HCT116 (cell line): ENCODE measurements around the gene PURA. TPM values are rescaled to one million over a fixed set of nuclear protein-coding genes. Genes with fewer than 3 reads are reported as not detected.

Experiments
- ATAC-seq: fragments of 200-7000 bp; cut with Tn5 transposase; 2 replicates; pipeline ENCODE4 v1.9.1; 2020; ENCODE audit warnings: mild to moderate bottlenecking, moderate library complexity
- BruUV-seq: library from RNA; stranded (reverse); fragments of 400-500 nt; replicated peaks from 2 replicates; lab custom pipeline; 2021; lab: Mats Ljungman, UMichigan
- CTCF ChIA-PET: fragments of 300-600 bp; sonication (Branson Sonifier 250); formaldehyde crosslinking; loops from one replicate; lab custom pipeline; 2021; ENCODE audit warnings: antibody characterized with exemption; lab: Charles Lee
- POLR2A ChIA-PET: fragments of 300-600, 350-600 bp; sonication (Branson Sonifier 250); formaldehyde crosslinking; loops from one replicate; lab custom pipeline; 2021; ENCODE audit warnings: antibody characterized with exemption; lab: Charles Lee
- RAD21 ChIA-PET, 2 experiments: fragments of 300-600 bp; sonication (Branson Sonifier 250); formaldehyde crosslinking; loops; one replicate each; lab custom pipeline; 2023; ENCODE audit warnings: low total read pairs in 2 of 2; ENCODE audit not compliant: uncharacterized antibody in 2 of 2, unreplicated experiment in 2 of 2, low non-redundant PET in 1 of 2; lab: Charles Lee
- DNase-seq: peaks from one replicate; pipeline ENCODE4 v3.0.0-alpha.2; 2010; ENCODE audit warnings: low read depth, low spot score
- H2AFZ ChIP-seq: fragments of 200-600 bp; shearing (Covaris generic), sonication (generic); 2 replicates; pipeline ENCODE4 v1.6.1; 2017; ENCODE audit warnings: low read depth, mixed run types, mixed read lengths, antibody characterized with exemption, low read length; ENCODE audit not compliant: poor library complexity, severe bottlenecking
- H3K27ac ChIP-seq: 2 replicates; pipeline ENCODE4 v1.5.1; 2012; ENCODE audit warnings: low read depth, low read length
- H3K27me3 ChIP-seq: fragments of 200-600 bp; sonication (generic); 2 replicates; pipeline ENCODE4 v1.6.1; 2016; ENCODE audit warnings: mixed run types, low read length, mixed read lengths; ENCODE audit not compliant: insufficient read depth
- H3K36me3 ChIP-seq, 2 experiments: fragments of 200-500 bp in 1 of 2; fragments of 200-600 bp in 1 of 2; sonication (Bioruptor generic) in 1 of 2; sonication (generic) in 1 of 2; 2 replicates each; pipeline versions ENCODE4 v1.5.1 to v1.6.1; 2014 to 2016; ENCODE audit warnings: low read length in 2 of 2, inconsistent platforms in 1 of 2, mixed read lengths in 1 of 2, mixed run types in 1 of 2; ENCODE audit not compliant: insufficient read depth in 2 of 2, control insufficient read depth in 1 of 2
- H3K4me1 ChIP-seq, 2 experiments: fragments of 200-600 bp in 1 of 2; sonication (generic) in 1 of 2; 2 replicates each; pipeline versions ENCODE4 v1.5.1 to v1.6.1; 2012 to 2017; ENCODE audit warnings: low read length in 2 of 2, inconsistent platforms in 1 of 2, mild to moderate bottlenecking in 1 of 2, mixed read lengths in 1 of 2, mixed run types in 1 of 2, moderate library complexity in 1 of 2; ENCODE audit not compliant: insufficient read depth in 2 of 2, control insufficient read depth in 1 of 2
- H3K4me2 ChIP-seq: fragments of 200-600 bp; sonication (generic); 2 replicates; pipeline ENCODE4 v1.6.1; 2017; ENCODE audit warnings: mixed run types, low read length, mixed read lengths
- H3K4me3 ChIP-seq, 2 experiments: fragments of 200-600 bp in 1 of 2; sonication (generic) in 1 of 2; replicated peaks in 1 of 2; 2 replicates each; pipeline ENCODE4 v1.5.1; 2011 to 2016; ENCODE audit warnings: low read length in 2 of 2, control low read depth in 1 of 2, low read depth in 1 of 2, mild to moderate bottlenecking in 1 of 2, mixed read lengths in 1 of 2, mixed run types in 1 of 2
- H3K79me2 ChIP-seq: fragments of 200-600 bp; sonication (generic); 2 replicates; pipeline ENCODE4 v1.6.1; 2017; ENCODE audit warnings: mild to moderate bottlenecking, mixed run types, low read length, moderate library complexity, mixed read lengths; ENCODE audit not compliant: insufficient read depth
- H3K9ac ChIP-seq: fragments of 200-600 bp; sonication (generic); 2 replicates; pipeline ENCODE4 v1.6.1; 2016; ENCODE audit warnings: low read length, mixed read lengths
- H3K9me2 ChIP-seq: fragments of 200-600 bp; sonication (generic), shearing (Covaris generic); 2 replicates; pipeline ENCODE4 v1.6.1; 2017; ENCODE audit warnings: mixed run types, mild to moderate bottlenecking, moderate library complexity; ENCODE audit not compliant: insufficient read depth
- H3K9me3 ChIP-seq, 2 experiments: fragments of 200-500 bp in 1 of 2; fragments of 200-600 bp in 1 of 2; sonication (Bioruptor generic) in 1 of 2; sonication (generic) in 1 of 2; 2 replicates each; pipeline ENCODE4 v1.6.1; 2014 to 2017; ENCODE audit warnings: low read length in 2 of 2, mixed read lengths in 2 of 2, inconsistent platforms in 1 of 2, low read depth in 1 of 2, mild to moderate bottlenecking in 1 of 2, mixed run types in 1 of 2, moderate library complexity in 1 of 2; ENCODE audit not compliant: control insufficient read depth in 1 of 2, insufficient read depth in 1 of 2
- H4K20me1 ChIP-seq: fragments of 200-600 bp; sonication (generic), shearing (Covaris generic); 2 replicates; pipeline ENCODE4 v1.6.1; 2017; ENCODE audit warnings: mixed run types, mild to moderate bottlenecking, moderate library complexity; ENCODE audit not compliant: insufficient read depth
- EGR1 ChIP-seq: IDR thresholded peaks from 2 replicates; pipeline ENCODE4 v1.6.1; 2012; ENCODE audit warnings: low read depth
- ELF1 ChIP-seq: IDR thresholded peaks from 2 replicates; pipeline ENCODE4 v1.6.1; 2012; ENCODE audit warnings: low read depth, borderline replicate concordance
- EZH2 ChIP-seq: fragments of 200-600 bp; sonication (generic); IDR thresholded peaks from 2 replicates; pipeline ENCODE4 v1.6.1; 2017; ENCODE audit warnings: antibody characterized with exemption, mixed run types
- EZH2phosphoT487 ChIP-seq: fragments of 200-600 bp; IDR thresholded peaks from 2 replicates; pipeline ENCODE4 v1.6.1; 2018; ENCODE audit warnings: antibody characterized with exemption, borderline replicate concordance
- MAX ChIP-seq: IDR thresholded peaks from 2 replicates; pipeline ENCODE4 v1.6.1; 2012
- SRF ChIP-seq: IDR thresholded peaks from 2 replicates; pipeline ENCODE4 v1.6.1; 2012; ENCODE audit warnings: low read depth
- TCF7L2 ChIP-seq: IDR thresholded peaks from 2 replicates; pipeline ENCODE4 v1.7.0; 2011; ENCODE audit warnings: borderline replicate concordance, inconsistent platforms; ENCODE audit not compliant: insufficient read depth, insufficient read length; ENCODE audit errors: extremely low read depth
- ZNF274 ChIP-seq: fragments of 200-500 bp; sonication (Bioruptor generic); IDR thresholded peaks from 2 replicates; pipeline ENCODE4 v1.6.1; 2014; ENCODE audit warnings: mild to moderate bottlenecking, low read depth, low read length, inconsistent platforms
- intact Hi-C: fragments of 100-400 bp; cut with micrococcal nuclease; formaldehyde crosslinking; loops from 2 replicates; pipeline ENCODE4 v1.10.0; 2022
- total RNA-seq: library from RNA; stranded (reverse); gene quantifications from one replicate; pipeline ENCODE4 v1.2.1, GENCODE V29; 2021; ENCODE audit not compliant: unreplicated experiment
- TF ChIP-seq, protein P1 (sequence below): IDR thresholded peaks from 2 replicates; pipeline ENCODE4 v1.6.1; 2011; ENCODE audit warnings: mild to moderate bottlenecking, low read length, moderate library complexity; ENCODE audit not compliant: insufficient replicate concordance; ENCODE audit errors: extremely low read depth
- TF ChIP-seq, protein P2 (sequence below), 3 experiments: fragments of 200-600 bp in 1 of 3; sonication (generic) in 1 of 3; IDR thresholded peaks in 2 of 3; conservative IDR thresholded peaks in 1 of 3; 2 replicates each; pipeline ENCODE4 v1.5.1; 2012 to 2017; ENCODE audit warnings: low read depth in 2 of 3, low read length in 2 of 3, antibody characterized with exemption in 1 of 3, borderline replicate concordance in 1 of 3, control low read depth in 1 of 3, mild to moderate bottlenecking in 1 of 3, mixed read lengths in 1 of 3, mixed run types in 1 of 3, moderate library complexity in 1 of 3; ENCODE audit not compliant: insufficient read depth in 1 of 3

PURA gene
- total RNA-seq, 1 experiment from 2014 or later, result 15.2 TPM

DNA sequence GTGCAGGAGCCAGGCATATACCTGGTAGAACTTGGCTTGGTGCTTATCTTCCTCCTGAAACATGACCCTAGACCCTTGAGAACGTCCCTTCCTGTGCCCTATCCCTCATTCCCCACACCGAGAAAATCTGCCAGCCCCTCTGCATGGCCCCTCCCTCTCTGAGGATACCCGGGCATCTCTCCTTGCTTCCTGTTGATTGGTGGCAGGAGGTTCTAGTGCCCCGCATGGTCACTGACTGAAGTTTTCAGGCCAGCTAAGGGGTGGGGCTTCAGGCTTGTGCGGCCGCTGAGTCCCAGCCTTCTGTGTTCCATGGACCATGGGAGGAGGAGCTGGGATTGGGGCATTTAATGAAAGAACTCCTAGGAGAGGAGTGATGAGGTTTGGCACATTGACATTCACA lies 34.6 kb downstream of the PURA start:
- intact Hi-C loops, result no loop called here

GRCh38 chr5:140150201-140150600 lies 36.3 kb downstream of the PURA start:
- no peak overlapping the region for H3K27ac ChIP-seq
- no TSS peak for BruUV-seq
- H3K9ac ChIP-seq, result no peak overlapping the region
- no peaks in the 10 kb centered on the region for H3K27me3 ChIP-seq
- H3K36me3 ChIP-seq, result no peaks in the 10 kb centered on the region
- no peak overlapping the region for H3K4me2 ChIP-seq
- RAD21 ChIA-PET, result no interaction called here
- H3K4me1 ChIP-seq, result peaks cover 4 to 26% of the 10 kb centered on the region in 2 experiments; a peak in 3 of 4 replicates
- no peaks in the 10 kb centered on the region for H3K79me2 ChIP-seq
- no peak overlapping the region for H2AFZ ChIP-seq
- H4K20me1 ChIP-seq, result no peaks in the 10 kb centered on the region
- ATAC-seq (no peak), DNase-seq (no peak)
- CTCF ChIA-PET, result no interaction called here
- POLR2A ChIA-PET, result no interaction called here
- intact Hi-C loops, result loop anchor here (10.0 kb wide), 1 partner anchor 305 kb away; no protein-coding TSS in a partner anchor
- no peak overlapping the region for H3K4me3 ChIP-seq
- no peaks in the 10 kb centered on the region for H3K9me2 ChIP-seq
- H3K9me3 ChIP-seq, result no peaks in the 10 kb centered on the region
- TF ChIP-seq EZH2phosphoT487 (no peak), ZNF274 (no peak), MAX (no peak), TCF7L2 (no peak), EZH2 (no peak), EGR1 (no peak), SRF (no peak), ELF1 (no peak)
- TF ChIP-seq, protein P1, sequence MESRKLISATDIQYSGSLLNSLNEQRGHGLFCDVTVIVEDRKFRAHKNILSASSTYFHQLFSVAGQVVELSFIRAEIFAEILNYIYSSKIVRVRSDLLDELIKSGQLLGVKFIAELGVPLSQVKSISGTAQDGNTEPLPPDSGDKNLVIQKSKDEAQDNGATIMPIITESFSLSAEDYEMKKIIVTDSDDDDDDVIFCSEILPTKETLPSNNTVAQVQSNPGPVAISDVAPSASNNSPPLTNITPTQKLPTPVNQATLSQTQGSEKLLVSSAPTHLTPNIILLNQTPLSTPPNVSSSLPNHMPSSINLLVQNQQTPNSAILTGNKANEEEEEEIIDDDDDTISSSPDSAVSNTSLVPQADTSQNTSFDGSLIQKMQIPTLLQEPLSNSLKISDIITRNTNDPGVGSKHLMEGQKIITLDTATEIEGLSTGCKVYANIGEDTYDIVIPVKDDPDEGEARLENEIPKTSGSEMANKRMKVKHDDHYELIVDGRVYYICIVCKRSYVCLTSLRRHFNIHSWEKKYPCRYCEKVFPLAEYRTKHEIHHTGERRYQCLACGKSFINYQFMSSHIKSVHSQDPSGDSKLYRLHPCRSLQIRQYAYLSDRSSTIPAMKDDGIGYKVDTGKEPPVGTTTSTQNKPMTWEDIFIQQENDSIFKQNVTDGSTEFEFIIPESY, result no peak

More for the DNA sequence above, 34.6 kb downstream of the PURA start:
- no peak overlapping the region for H3K9ac ChIP-seq
- H3K27ac ChIP-seq, result no peak overlapping the region
- ChIA-PET CTCF (interaction anchor here (1.4 kb wide), 1 partner anchor 76 kb away, joined by 3 read pairs; no protein-coding TSS in a partner anchor), POLR2A (no interaction called here), RAD21 (interaction anchor here in 1 of 2 experiments (0.6 kb wide), 1 partner anchor 30 kb away, joined by 3 read pairs; no protein-coding TSS in a partner anchor)
- no peaks in the 10 kb centered on the region for H3K36me3 ChIP-seq
- peak; percentile 21 for DNase-seq
- no TSS peak for BruUV-seq
- no peaks in the 10 kb centered on the region for H4K20me1 ChIP-seq
- H3K4me2 ChIP-seq, result no peak overlapping the region
- no peaks in the 10 kb centered on the region for H3K9me3 ChIP-seq
- ATAC-seq, result peak; percentile 83
- no peak overlapping the region for H3K4me3 ChIP-seq
- H3K79me2 ChIP-seq, result no peaks in the 10 kb centered on the region
- TF ChIP-seq TCF7L2, result no peak
- TF ChIP-seq, protein P2, sequence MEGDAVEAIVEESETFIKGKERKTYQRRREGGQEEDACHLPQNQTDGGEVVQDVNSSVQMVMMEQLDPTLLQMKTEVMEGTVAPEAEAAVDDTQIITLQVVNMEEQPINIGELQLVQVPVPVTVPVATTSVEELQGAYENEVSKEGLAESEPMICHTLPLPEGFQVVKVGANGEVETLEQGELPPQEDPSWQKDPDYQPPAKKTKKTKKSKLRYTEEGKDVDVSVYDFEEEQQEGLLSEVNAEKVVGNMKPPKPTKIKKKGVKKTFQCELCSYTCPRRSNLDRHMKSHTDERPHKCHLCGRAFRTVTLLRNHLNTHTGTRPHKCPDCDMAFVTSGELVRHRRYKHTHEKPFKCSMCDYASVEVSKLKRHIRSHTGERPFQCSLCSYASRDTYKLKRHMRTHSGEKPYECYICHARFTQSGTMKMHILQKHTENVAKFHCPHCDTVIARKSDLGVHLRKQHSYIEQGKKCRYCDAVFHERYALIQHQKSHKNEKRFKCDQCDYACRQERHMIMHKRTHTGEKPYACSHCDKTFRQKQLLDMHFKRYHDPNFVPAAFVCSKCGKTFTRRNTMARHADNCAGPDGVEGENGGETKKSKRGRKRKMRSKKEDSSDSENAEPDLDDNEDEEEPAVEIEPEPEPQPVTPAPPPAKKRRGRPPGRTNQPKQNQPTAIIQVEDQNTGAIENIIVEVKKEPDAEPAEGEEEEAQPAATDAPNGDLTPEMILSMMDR (IDR thresholded peaks at IDR 0.05 in 2 of 3, conservative IDR thresholded peaks at IDR 0.05 in 1 of 3; ENCODE audit: borderline replicate concordance in 1 of 3, insufficient read depth in 1 of 3, low read depth in 2 of 3, low read length in 2 of 3), result peak in 2 of 3 experiments; percentile 23 to 35; a peak in 2 of 6 replicates
- peaks cover 4 to 23% of the 10 kb centered on the region in 2 experiments; a peak in 3 of 4 replicates for H3K4me1 ChIP-seq
- no peak overlapping the region for H2AFZ ChIP-seq
- H3K9me2 ChIP-seq, result no peaks in the 10 kb centered on the region
- no peaks in the 10 kb centered on the region for H3K27me3 ChIP-seq
